PFSK-1 (cell line): ENCODE data around the gene PRIMA1.

ENCODE experiments used
- POLR2AphosphoS5 ChIP-seq: IDR thresholded peaks from 2 replicates; pipeline ENCODE4 v1.6.1; 2012; ENCODE audit warnings: low read depth, mild to moderate bottlenecking, control low read depth, low read length, moderate library complexity
- REST ChIP-seq, 2 experiments: IDR thresholded peaks; 2 replicates each; pipeline versions ENCODE4 v1.6.1 to v1.8.0; 2011 to 2012; ENCODE audit warnings: low read depth in 2 of 2, low read length in 2 of 2, control low read depth in 1 of 2, inconsistent platforms in 1 of 2, mild to moderate bottlenecking in 1 of 2, moderate library complexity in 1 of 2; ENCODE audit not compliant: insufficient read depth in 1 of 2
- TAF1 ChIP-seq: IDR thresholded peaks from 2 replicates; pipeline ENCODE4 v1.6.1; 2012; ENCODE audit warnings: low read length, control low read depth, borderline replicate concordance; ENCODE audit not compliant: insufficient read depth

GRCh38 chr14:93715279-93715927 is 72.9 kb downstream of the PRIMA1 start:
- TF ChIP-seq REST (IDR thresholded peaks at IDR 0.05; ENCODE audit: insufficient read depth in 1 of 2, low read depth in 2 of 2, low read length in 2 of 2), result no peak
- no peak for TF ChIP-seq TAF1
- TF ChIP-seq POLR2AphosphoS5, result no peak
